ENCODE measurements around the gene CFAP58.

Gene CFAP58, protein sequence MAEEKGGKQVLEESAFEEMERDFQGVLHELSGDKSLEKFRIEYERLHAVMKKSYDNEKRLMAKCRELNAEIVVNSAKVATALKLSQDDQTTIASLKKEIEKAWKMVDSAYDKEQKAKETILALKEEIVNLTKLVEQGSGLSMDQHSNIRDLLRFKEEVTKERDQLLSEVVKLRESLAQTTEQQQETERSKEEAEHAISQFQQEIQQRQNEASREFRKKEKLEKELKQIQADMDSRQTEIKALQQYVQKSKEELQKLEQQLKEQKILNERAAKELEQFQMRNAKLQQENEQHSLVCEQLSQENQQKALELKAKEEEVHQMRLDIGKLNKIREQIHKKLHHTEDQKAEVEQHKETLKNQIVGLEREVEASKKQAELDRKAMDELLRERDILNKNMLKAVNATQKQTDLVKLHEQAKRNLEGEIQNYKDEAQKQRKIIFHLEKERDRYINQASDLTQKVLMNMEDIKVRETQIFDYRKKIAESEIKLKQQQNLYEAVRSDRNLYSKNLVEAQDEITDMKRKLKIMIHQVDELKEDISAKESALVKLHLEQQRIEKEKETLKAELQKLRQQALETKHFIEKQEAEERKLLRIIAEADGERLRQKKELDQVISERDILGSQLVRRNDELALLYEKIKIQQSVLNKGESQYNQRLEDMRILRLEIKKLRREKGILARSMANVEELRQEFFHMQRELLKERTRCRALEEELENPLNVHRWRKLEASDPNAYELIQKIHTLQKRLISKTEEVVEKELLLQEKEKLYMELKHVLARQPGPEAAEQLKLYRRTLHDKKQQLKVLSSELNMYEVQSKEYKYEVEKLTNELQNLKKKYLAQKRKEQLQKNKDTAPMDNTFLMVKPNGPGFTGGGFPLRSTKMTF

DNA sequence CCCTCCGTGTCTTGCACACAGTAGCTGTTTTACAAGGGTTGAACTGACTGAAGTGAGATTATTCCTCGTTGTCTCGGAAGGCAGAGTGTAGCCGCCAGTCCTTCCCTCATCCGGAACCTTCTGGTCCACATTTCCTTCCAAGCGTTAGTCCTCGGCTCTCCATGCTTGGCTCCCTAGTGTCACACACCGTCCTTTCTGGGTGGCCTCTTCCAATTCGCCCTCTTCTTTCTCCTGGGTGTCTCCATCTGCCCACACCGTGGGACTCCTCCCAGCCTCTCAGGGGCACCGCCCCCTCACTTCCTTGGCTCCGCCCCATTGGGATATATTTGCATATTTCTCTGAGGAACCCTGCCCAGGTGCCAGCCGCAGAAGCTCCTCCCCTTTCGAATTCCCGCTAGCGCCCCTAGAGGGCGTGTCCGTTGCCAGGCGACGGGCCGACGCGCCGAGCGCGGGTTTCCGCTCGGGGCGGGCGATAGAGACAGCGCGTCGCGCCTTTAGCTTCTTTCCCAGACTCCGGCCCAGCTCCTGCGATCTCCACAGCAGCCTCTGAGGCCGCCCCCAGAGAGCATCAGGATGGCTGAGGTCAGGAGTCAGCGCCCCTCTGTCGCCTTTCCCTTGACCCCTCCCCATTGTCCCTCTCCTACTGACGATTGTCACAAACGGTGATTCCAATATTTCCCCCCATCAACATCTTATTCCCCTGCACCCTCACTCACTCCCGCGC is at the start of gene CFAP58:
Gene CFAP58, plus strand, starts transcription at position 509 of the 724 bp plus-strand sequence. Its CDS starts 65 bp downstream, at position 574.
- peak; percentile 74 for DNase-seq (ENCODE audit: low read depth)

DNA sequence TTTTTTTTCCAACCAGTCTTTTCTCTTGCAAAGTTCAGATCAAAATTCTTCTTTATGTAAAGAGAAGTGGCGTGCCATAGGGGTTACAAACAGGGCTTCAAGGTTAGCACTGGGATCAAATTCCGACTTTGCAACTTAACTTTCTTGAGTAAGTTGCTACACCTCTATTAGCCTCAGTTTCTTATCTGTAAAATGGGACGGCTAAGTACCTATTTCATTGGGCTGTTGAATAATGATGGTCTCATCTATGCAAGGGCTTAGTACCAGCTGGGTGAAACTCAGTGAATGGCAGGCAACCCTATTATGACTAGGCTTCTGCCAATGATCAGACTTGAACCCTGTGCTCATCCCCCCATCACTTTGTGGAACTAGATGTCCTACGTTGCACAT is 49.3 kb upstream of the CFAP58 start:
- no peak for DNase-seq (ENCODE audit: low read depth)

DNA sequence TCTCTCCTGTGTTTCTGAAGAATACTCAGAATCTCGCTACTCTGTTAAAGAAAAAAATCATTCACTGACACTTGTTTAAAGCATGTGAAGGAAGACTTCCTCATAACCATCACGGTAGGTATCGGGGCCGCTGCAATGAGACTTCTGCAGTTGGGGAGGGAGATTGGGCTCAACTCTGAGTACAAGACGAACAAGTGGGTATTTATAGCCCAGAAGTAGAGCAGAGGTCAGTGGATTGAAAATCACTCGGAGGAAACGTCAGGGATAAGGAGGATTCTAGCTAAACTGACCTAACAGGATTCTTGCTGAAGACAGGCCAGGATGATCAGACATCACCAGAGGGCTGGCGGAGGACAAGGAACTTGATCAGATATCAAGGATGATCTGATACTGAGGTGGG is 48.7 kb upstream of the CFAP58 start:
- DNase-seq (ENCODE audit: low read depth), result no peak

DNA sequence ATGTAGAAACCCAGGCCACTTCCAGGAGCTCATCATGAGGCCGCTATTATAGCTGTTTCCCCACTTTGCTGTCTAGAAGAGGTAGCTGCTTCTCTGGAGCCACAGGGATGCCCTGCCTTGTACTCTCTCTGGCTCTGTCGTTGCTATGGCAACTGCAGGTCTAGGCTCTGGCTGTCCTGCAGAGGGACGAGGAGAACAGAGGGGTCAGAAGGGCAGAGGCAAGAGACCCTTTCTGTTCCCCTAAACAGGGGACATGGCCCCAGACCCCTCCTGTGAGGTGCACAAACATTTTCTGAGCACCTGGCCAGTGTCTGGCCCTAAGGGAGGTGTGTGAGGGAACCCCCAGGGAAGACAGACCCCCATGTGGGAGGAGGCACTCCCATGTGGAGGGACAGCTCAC is 46.7 kb upstream of the CFAP58 start:
- DNase-seq (ENCODE audit: low read depth), result no peak

DNA sequence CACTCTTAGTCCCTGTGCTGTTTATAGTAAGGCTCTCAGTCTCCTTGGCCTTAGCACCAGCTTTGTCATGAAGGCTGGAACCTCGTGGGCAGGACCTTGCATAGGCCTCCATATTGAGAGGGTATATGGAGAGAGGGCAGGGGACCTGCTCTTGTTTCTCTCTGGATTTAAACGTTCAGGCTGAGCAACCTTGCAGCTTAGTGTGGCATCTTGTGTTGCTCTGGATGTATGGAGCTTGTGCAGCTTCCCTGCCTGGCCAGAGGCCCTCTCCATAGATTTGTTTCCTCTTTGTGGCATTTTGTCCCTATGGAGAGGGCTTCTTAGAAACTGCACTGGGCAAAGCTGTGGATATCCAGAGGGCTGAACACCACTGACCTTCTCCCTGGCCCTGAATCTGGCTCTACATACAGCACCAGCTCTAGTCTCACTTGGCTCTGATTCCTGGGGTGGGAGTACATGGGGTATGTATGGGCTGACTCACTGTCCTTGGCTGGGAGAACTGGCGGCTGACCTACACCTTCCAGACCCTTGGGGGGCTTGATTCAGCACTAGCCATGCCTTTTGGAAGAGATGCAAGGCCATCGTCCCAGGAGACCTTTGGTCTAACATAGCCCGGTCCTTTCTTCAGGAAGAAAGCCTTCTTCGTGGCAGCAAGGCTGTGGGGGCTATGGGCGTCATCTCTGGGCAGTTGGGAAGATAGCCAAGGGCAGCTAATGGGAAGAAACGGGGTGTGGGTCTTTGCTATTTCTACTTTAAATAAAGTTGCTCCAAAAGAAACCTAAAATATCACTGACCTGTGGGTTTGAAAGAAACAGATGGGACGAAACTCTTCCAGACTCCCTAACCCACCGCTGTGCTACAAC is 45.8 kb upstream of the CFAP58 start:
- no peak for DNase-seq (ENCODE audit: low read depth)

DNA sequence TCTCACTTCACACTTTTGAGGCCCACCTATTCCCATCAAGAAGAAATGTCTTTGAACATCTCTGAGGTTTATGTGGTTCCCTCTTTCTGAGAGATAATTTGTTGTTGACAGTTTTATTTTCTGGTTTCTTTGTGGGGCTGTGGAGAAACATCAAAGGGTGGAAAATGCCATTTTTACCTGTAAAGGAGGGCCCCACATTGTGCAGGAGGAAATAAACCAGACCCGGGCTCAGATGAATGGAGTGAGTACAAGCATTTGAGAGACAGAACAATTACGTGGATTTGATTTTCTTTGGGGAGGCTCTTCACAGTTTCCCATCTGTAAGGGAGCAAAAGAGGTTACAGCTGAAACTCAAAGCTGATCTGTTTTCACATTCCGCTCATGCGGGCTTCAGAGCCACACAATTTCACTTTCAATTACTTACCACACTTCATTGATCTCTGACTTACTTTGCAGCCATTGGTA is 45.2 kb upstream of the CFAP58 start:
- DNase-seq (ENCODE audit: low read depth), result no peak

DNA sequence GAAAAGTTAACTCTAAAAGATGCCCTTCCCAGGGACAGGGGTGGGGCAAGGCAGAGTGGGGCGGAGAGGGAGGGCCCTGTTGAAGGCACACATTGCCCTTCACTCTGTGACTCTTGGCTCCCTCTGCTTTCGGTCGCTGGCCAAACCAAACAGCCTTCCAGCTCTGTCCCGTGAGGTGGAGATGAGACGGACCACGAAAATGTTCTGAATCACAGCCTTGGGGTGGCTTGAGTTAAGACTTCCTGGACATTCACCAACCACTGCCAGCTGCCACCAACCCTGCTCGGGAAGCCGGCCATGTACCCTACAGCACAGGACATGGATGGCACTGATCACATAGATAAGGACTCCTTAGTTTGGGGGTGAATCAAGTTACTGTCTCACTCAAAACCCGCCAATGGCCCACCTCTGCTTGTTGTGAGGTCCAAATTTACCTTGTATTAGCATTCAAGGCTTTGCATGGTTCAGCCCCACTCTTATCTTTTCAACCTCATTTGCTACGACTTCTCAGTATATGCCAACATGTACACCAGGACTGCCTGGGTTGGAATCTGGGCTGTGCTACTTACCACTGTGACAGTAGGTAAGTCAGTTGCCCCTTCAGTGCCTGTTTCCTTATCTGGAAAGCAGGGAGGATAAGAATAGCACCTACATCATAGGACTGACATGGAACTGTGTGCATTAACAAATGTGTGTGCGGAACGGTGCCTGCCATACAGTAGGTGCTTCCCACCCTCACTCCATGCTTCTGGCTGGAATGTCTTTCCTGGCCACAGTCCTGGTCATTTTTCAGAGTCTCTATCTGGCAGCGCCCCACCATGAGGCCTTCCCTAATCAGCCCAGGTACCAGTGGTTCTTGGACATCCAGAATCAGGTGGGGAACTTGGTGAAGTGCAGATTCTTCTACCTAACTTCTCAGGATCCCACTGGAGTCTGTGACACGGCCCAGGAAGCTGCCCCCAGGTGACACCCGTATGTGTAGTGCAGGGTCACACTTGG is 43.4 kb upstream of the CFAP58 start:
- no peak for DNase-seq (ENCODE audit: low read depth)

DNA sequence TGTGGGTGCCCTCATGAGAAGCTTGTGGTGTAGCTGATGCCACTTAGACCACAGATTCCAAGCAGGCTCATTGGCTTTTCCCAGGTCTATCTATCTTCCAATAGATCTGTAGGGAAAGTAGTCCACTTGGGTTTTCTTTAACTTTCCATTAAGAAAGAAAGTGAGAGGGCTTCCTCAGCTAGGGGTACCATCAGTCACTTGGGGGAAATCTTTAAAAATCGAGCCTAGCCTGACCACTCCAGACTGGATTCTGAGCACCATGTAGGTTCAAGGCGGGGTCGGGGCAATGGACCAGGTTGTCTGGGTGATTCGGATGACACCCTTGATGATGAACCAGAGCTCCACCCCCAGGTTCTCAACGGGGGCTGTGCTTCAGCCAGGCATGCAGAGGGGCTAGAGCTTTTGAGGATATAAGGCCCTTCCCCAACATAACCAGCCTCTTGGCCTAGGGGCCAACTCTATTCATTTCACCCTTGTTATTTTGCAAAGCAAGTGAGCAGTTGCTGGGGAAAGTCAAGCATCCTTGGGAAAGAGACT is 42.4 kb upstream of the CFAP58 start:
- DNase-seq (ENCODE audit: low read depth), result no peak

DNA sequence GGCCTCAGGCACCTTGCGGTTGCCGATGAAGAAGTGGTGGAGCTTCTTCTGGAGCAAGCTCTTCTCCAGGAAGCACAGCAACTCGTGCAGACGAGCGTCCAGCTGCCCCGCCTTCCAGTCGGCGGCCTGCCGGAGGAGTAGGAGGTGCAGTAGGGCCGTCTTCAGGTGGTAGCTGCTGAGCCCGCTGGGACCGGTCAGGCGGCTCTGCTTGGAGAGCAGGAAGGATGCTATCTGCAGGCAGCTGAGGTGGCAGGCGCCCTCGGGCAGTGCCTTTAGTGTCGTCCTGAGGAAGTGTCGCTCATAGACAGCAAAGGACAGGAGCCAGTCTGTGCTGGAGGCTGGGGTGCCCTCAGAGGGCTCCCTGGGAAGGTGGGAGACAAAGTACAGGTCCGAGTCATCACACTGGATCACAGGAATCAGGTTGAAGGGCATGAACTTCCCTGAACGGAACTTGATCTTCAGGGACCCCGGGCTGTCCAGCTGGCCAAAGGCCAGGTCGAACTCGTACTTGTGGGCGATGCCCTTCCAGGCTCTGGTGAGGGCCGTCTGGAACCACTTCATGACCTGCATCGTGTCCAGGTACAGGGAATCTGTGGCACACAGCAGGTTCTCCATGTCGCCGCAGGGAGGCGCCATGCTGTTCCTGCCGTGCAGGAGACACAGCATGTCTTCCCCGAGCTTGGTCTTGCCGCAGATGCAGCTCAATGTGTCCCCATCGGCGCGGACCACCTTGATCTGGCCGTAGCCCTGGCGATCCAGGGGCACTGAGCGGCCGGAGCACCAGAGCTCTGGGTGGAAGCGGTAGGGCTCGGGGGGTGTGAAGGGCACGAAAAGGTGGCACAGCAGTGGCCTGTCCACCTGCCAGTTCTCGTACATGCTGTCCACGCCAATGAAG is 38.8 kb upstream of the CFAP58 start:
- DNase-seq (ENCODE audit: low read depth), result no peak

DNA sequence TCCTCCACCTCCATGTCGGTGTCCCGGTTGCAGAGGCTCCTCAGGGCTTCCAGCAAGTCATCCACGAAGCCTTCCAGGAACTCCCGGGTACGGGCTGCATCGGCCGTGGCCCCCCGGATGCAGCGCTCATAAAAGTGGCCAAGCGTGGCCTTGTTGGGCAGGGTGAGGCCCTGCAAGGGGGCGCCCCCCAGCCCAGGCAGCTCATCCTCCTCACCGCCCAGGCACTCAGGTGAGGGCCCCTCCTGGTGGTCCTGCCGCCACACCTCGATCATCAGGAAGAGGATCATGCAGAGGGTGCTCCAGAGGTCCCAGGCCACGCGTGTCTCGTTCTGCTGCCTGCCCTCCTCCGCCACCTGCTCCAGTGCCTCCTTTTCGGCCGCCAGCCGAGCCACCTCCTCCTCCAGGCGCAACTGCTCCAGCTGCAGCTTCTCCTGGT is 38.1 kb upstream of the CFAP58 start:
- no peak for DNase-seq (ENCODE audit: low read depth)

DNA sequence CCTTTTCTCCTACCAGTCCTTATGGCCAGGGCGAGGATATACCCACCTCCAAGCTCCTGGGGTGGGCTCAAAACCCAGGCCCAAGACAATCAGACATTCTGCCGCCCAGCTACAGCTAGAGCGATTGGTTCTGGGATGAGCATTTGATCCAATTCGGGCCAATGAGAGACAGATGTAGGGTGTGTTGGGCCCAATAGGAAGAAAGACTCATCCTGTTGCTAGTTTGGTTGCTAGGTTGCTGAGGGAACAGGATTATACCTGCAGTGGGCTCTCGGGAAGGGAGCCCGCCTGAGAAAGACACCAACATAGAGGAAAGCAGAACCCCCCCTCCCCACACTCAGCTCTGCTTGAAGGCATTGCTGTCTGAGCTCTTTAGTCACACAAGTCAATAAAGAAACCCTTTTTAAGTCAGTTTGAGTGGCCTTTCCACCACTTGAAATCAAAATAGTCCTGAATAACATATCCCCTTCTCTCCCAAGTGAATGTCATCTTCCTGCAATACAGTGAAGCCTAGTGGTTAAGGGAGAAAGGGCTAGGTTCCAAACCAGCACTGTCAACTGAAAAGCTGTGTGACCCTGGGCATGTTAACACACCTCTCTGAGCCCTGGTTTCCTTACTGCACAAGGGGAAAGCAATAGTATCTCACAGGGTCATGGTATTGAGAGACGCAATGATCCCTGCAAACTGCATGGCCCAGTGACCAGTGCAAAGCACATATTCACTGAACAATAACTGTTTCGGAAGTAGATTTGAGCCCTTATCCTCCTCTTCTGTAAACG is 37.1 kb upstream of the CFAP58 start:
- DNase-seq (ENCODE audit: low read depth), result no peak

DNA sequence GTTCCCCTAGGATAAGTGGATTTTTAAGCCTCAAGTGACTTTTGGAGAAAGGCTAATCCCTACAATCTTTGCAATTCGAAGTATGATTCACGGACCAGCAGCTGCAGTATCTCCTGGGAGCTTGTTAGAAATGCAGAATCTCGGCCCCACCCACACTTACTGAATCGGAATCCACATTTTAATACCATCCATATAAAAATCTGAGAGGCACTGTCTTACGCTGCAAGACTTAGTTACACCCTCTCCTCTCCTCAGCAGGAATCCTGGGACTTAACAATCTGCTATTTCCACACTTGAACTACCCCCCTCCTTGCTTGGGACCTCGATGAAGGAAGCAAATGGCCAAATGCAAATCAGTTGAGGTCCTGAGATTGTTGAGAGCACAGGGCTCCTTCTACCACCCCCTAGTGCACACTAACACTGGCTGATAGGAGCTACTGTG is 36.3 kb upstream of the CFAP58 start:
- no peak for DNase-seq (ENCODE audit: low read depth)

DNA sequence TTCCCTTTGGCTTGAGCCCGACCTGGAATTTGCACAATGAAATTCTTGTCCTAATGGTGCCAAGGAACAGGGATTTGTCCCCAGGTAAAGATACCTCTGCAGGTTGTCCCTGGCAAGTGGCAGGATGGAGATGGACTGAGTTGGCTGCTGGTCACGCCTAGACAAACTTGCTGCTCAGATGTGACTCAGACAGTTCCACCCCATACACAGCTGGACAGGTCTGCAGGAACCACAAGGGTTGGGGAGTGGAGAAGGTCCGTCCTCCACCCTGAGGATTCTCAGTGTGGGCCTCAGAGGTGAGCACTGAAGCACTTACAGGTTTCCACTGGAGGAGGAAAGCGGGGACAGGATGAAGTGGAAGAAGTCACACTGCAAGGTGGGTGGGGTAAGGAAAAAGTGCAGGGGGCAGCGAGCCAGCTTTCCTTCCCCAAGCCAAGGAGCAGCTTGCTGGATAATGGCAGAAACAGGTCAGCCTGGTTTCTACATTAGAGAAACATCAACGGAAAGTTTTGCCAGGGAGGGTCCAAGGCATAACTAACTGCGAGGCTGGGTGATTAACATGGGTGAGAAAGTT is 35.8 kb upstream of the CFAP58 start:
- DNase-seq (ENCODE audit: low read depth), result no peak

DNA sequence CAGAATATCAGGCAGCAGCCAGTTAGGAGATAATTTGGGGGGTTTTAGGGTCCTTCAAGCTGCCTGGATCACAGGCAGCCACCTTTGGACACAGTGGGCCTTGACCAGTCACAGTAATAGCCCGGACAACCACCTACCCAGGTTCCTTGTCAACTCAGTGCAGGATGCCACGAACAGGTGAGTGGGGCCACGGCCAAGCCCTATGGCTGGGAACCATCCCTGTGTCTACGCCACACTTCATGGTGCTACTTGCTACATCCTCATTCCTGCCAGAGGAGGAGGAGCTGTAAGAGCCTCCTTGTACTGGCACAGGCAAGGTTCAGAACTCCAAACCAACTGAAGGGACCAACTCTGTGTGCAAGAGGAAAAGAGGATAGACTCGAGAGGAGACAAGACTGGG is 35.3 kb upstream of the CFAP58 start:
- no peak for DNase-seq (ENCODE audit: low read depth)

DNA sequence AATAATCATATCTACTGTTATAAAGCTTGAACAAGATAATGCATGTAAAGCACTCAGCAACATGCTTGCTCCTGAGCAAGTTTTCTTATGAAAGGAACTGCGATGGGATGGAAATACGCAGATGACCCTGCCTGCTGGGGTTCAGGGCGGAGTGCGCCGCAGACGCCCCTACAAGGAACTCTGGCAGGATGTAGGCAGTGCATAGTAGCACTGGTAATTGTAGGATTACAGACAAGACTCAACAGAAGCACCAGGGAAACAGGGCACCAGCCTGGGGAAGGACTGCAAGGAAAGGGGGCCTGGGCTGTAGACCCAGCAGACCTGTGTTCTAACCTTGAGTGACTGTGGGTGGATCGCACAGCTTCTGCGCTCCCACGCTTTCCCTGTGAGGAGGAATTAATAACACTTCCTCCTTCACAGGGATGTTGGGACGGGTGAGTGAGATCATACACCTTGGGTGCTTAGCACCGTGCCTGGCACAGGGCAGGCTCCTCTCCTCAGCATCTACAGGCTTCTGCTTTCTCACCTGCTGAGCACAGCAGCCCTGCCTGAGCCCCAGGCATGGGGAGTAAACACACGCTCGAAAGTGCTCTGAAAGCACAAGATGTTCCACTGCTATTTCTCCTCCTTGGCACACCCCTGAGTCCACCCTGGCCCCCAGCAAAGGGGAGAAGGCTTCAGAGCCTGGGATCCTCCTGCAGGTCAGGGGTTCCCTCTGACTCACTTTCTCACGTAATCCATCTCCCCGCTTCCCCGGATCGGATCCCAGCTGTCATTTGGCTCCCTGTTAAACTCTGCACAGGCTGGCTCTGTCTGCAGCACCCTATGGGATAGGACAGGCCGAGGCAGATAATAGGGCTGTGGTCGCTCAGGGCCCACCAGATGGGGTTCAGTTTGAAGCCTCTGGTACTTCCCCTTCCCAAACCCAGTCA is 34.6 kb upstream of the CFAP58 start:
- no peak for DNase-seq (ENCODE audit: low read depth)

DNA sequence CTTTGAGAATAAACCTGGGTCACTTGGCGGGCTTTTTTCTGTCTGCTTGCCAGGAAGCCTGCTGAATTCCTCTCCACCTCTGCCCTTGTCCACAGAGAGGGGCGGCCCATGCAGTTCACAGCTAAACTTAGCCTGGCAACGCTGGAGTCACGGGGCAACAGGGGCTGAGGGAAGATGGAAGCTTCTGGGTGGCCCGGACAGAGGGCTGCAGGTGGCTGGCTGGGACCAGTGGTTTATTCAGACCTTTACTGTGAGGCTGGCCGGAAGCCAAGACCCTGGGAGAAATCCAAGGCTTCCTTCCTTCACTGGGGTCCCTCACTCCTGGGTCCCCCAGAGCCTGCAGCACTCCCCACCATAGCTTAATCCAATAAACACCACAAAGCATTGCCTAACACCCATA is 32.4 kb upstream of the CFAP58 start:
- no peak for DNase-seq (ENCODE audit: low read depth)

Measured in stimulated activated CD8-positive, alpha-beta memory T cell treated with anti-CD3 and anti-CD28 coated beads, Interleukin-7, amount 100 ng/mL, for 24 hours (primary cell).